HG03558 (cell line): ENCODE data around the gene MAF.

Experiments used
- ATAC-seq: cut with Tn5 transposase; IDR thresholded peaks from one replicate; pipeline ENCODE4 v1.9.1; 2021; ENCODE audit warnings: moderate number of reproducible peaks; ENCODE audit not compliant: unreplicated experiment; ENCODE audit errors: extremely low read depth

Gene MAF

GRCh38 chr16:79593754-79594153, 6.8 kb downstream of the MAF start:
- ATAC-seq: no peak

- no peak for ATAC-seq
These were observed 7.4 kb downstream of the MAF start for GRCh38 chr16:79593074-79593531.

- ATAC-seq: no peak
These were observed 8.4 kb downstream of the MAF start for GRCh38 chr16:79592186-79592585.

- no peak for ATAC-seq
These were observed 10.9 kb downstream of the MAF start for GRCh38 chr16:79589601-79590102.

- no peak for ATAC-seq
These were observed 12.6 kb downstream of the MAF start for GRCh38 chr16:79587897-79588296.

GRCh38 chr16:79587296-79587695, 13.2 kb downstream of the MAF start:
- no peak for ATAC-seq

DNA sequence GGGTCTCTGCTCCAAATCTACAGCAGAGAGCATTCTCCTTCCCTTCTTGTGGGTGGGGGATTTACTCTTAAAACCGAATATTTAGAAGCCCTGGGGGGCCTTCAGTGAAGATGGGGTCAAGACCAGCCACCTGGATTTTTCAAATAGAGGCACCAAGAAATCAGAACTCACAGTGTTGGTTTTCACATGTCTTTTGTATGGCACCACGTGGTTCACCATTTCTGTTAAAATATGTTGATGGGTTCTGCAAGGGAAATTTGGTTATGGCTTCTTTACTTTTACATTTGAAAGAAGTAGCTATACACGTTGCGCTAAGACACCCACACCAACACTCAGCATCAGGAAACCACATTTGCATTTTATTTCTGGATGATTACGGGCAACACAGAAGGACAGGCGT, 17.7 kb downstream of the MAF start:
- no peak for ATAC-seq

DNA sequence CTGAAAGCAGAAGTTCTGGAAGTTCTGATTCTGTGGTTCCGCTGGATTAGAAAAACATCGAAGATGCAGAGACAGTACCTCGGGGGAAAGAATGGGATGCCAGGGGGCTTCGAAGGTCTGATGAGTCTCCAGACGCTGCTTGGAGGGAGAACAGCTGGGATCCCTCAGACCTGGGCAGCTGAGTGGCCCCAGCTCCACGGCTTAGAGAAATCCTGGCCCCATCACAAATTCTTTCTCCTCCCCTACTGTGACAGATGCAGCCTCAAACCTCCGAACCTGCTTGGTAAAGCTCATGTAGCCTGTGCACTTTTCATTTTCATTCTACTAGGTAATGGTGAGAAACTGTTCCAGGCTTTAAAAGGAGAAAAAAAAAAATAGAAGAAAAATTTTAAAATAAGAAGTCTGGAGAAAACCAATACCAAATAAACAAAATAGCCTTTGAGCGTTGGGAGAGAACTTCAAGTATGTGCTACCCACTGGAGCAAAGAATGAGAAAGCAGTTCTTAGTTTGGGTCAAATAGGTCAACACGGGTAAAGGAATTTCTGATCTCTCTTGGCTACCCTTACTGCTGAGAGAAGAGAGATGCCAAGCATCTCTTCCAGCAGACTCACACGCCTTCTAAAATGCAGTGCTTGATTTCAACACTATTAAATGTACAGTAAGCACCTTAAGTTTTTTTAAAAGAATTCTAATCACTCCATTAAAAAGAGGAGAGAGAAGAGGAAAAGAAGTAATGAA, 19.9 kb downstream of the MAF start:
- no peak for ATAC-seq

- ATAC-seq: no peak
These were observed 23.9 kb downstream of the MAF start for GRCh38 chr16:79576602-79577001.

GRCh38 chr16:79573884-79574283, 26.7 kb downstream of the MAF start:
- no peak for ATAC-seq

GRCh38 chr16:79573071-79573470, 27.5 kb downstream of the MAF start:
- no peak for ATAC-seq

GRCh38 chr16:79571903-79572535, 28.5 kb downstream of the MAF start:
- ATAC-seq: no peak

GRCh38 chr16:79571065-79571902, 29.3 kb downstream of the MAF start:
- ATAC-seq: no peak

- no peak for ATAC-seq
These were observed 35.8 kb downstream of the MAF start for GRCh38 chr16:79564671-79565107.

DNA sequence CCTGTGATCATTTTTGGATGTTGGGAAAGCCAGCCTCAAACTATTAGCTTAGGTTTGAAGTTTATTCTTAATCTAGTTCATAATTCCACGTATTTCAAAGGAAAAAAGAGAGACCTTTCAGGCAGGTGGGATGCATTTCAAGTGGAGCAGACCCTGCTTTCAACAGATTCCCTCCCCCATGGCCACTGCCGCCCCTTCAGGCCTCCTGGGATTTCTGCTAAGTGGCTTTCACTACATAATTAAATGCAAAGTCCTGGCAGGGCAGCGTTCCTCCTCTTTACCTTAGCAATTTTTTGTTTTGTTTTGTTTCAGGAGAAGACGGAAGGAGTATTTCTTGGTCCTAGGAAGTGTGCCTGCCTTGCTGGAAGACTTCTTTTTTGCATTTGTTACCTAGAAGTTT, 36.6 kb downstream of the MAF start:
- ATAC-seq: no peak

DNA sequence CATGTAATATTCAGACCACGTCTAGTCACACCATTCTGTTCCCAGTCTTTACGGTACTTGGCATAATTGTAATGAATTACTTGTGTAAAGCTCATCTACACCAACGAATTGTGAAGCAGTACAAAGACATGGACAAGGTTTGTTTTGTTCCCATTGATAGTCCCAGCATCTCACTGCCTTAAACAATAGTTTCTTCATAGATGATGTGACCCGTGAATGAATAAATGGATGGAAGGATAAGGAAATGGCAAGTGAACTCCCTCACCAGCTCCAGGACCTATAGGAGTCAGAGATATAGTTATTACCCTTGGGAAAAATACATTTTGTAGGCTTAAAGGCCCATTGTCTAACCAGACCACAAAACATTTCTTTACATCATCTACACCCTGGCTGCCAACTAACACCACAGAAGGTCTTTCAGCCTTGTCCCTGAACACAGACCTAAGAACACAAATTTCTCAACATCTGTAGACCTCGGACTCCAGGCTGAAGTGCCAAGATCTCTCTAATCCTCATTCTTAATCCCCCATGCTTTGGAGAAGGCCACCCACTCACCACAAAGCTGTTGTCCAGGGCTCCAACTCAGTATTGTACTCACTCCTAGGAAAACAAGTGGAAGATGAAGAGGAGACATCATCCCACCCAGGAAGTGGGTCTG, 38.2 kb downstream of the MAF start:
- no peak for ATAC-seq

- ATAC-seq: no peak
These were observed 38.8 kb downstream of the MAF start for GRCh38 chr16:79561729-79562128.

DNA sequence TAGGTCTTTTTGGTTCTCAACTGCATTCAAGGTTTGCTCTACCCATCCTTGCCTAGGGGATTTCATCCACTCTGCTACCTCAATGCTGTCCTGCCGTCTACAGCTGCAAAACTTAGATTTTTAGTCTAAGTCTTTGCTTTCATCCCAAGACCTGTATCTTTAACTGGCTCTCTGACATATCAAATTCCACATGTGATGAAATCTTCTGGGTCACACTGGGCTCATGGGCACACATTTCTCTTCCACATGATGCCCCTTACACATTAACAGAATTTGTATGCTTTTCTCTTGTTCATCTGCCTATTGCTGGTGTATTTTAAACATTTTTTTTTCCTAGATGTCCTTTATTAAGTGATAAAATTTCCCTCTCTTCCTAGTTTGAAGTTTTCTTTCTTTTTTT, 39.6 kb downstream of the MAF start:
- ATAC-seq: no peak

DNA sequence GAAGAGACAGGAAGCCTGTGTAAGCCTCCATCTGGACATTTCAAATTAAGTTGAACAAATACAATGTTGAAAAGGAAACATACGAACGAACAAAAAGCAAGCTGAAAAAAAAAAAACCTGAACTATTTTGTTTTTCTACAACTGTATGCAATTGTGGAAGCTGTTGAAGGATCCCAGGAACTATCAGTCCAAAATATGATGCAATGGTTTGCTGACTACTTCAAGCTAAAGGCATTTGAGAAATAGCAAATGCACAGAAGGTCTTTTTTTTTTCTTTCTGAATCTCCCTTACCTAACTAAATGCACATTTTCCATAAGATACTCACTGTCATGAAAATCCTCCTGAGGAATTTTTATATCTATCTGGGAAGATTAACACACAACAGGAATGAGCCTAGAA, 40.2 kb downstream of the MAF start:
- ATAC-seq: no peak

- no peak for ATAC-seq
These were observed 41.0 kb downstream of the MAF start for GRCh38 chr16:79559532-79559931.
